Measurements from ENCODE around the gene BTN2A1. TPM values are rescaled to one million over a fixed set of nuclear protein-coding genes. Genes with fewer than 3 reads are reported as not detected.

Gene BTN2A1
- 10 to 100 TPM; 17.8 to 27.8 TPM for total RNA-seq

- peaks cover 12% of the 10 kb centered on the region for H3K4me1 ChIP-seq
- peak within 1 kb of the TSS; percentile 97 to 99 for H3K9ac ChIP-seq (ENCODE audit: low read depth in 2 of 2, low read length in 2 of 2)
- TF ChIP-seq, protein P1, sequence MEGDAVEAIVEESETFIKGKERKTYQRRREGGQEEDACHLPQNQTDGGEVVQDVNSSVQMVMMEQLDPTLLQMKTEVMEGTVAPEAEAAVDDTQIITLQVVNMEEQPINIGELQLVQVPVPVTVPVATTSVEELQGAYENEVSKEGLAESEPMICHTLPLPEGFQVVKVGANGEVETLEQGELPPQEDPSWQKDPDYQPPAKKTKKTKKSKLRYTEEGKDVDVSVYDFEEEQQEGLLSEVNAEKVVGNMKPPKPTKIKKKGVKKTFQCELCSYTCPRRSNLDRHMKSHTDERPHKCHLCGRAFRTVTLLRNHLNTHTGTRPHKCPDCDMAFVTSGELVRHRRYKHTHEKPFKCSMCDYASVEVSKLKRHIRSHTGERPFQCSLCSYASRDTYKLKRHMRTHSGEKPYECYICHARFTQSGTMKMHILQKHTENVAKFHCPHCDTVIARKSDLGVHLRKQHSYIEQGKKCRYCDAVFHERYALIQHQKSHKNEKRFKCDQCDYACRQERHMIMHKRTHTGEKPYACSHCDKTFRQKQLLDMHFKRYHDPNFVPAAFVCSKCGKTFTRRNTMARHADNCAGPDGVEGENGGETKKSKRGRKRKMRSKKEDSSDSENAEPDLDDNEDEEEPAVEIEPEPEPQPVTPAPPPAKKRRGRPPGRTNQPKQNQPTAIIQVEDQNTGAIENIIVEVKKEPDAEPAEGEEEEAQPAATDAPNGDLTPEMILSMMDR (IDR thresholded peaks at IDR 0.05), result no peak
- H3K27ac ChIP-seq, result peak within 1 kb of the TSS; percentile 93
- intact Hi-C loops (cut with DNase I), result no loop called here
- H3K4me3 ChIP-seq, result peak within 1 kb of the TSS; percentile 73
- peak; percentile 87 for DNase-seq
- peaks cover 2% of the 10 kb centered on the region for H3K36me3 ChIP-seq
- H3K9me3 ChIP-seq, result no peaks in the 10 kb centered on the region
- no peaks in the 10 kb centered on the region for H3K27me3 ChIP-seq
Measured at GRCh38 chr6:26457806-26458688, at the start of gene BTN2A1. Gene BTN2A1, plus strand, starts transcription at chr6:26457955. Its CDS starts 682 bp downstream, at chr6:26458637.

DNA sequence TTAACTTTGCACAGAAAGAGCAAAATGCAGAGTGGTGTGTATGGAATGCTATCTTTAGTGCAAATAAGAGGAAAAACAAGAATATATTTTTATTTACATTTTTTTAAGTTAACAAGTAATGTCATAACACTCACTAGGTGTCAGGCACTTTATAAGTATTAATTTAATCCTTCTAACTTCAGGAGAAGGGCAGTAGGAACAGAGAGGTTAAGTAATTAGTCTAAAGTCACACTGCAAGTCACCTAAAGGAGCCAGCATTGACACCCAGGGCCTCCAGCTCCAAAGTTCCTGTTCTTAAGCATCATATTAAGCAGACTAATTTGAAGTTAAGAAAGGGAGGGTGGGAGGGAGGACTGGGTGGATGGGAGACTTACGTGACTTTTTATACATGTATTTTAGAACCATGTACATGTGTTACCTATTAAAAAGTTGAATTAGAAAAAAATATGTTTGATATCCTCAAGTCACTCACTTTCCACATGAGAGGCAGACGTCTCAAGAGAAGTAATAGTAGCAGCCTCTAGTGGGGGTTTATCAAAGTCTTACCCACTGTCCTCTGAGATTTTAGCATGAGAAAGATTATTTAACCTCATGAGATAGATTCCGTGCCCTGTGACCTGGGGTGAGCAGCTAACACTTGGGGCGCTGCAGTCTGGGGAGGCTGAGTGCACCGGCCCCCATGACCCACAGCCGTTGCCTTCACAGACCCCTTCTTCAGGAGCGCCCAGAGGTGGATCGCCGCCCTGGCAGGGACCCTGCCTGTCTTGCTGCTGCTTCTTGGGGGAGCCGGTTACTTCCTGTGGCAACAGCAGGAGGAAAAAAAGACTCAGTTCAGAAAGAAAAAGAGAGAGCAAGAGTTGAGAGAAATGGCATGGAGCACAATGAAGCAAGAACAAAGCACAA is 48.7 kb upstream of the BTN2A1 start:
- H3K27ac ChIP-seq, result no peak overlapping the region
- no peaks in the 10 kb centered on the region for H3K9me3 ChIP-seq
- H3K9ac ChIP-seq (ENCODE audit: low read depth in 2 of 2, low read length in 2 of 2), result no peak overlapping the region
- H3K4me3 ChIP-seq, result no peak overlapping the region
- DNase-seq, result no peak
- no peaks in the 10 kb centered on the region for H3K36me3 ChIP-seq
- TF ChIP-seq, protein P1 (IDR thresholded peaks at IDR 0.05), result no peak
- peaks cover 4% of the 10 kb centered on the region for H3K4me1 ChIP-seq
- intact Hi-C loops (cut with DNase I), result no loop called here
- H3K27me3 ChIP-seq, result no peaks in the 10 kb centered on the region

GRCh38 chr6:26411751-26412150 is 46.0 kb upstream of the BTN2A1 start:
- H3K9ac ChIP-seq (ENCODE audit: low read depth in 2 of 2, low read length in 2 of 2), result no peak overlapping the region
- TF ChIP-seq, protein P1 (IDR thresholded peaks at IDR 0.05), result no peak
- no peak overlapping the region for H3K27ac ChIP-seq
- no peak overlapping the region for H3K4me3 ChIP-seq
- no peaks in the 10 kb centered on the region for H3K9me3 ChIP-seq
- no peaks in the 10 kb centered on the region for H3K36me3 ChIP-seq
- intact Hi-C loops (cut with DNase I), result no loop called here
- no peak for DNase-seq
- no peaks in the 10 kb centered on the region for H3K27me3 ChIP-seq
- no peaks in the 10 kb centered on the region for H3K4me1 ChIP-seq

DNA sequence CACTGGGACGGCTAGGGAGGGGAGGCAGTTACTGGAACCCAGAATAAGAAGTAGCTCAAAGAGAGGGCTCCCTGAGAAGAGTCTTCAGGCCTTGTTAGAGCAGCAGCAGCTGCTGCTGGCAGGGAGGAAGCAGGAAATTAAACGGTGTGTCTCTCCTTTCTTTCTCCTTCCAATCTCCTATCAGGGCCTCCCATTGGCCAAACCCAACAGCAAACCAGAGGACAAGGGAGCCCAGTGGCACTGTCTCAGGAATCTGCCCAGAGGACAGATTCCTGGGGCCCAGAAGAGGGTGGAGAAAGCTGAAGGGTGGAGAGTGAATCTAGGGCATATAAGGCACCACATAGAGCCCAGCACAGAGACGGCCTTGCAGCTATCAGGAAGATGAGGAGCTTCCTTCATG is 45.5 kb upstream of the BTN2A1 start:
- Histone ChIP-seq H3K27me3 (no peaks in the 10 kb centered on the region), H3K9me3 (no peaks in the 10 kb centered on the region), H3K4me3 (no peak overlapping the region), H3K9ac (ENCODE audit: low read depth in 2 of 2, low read length in 2 of 2) (no peak overlapping the region), H3K4me1 (no peaks in the 10 kb centered on the region), H3K27ac (no peak overlapping the region), H3K36me3 (no peaks in the 10 kb centered on the region)
- TF ChIP-seq, protein P1 (IDR thresholded peaks at IDR 0.05), result no peak
- DNase-seq, result no peak
- intact Hi-C loops (cut with DNase I), result no loop called here

GRCh38 chr6:26412954-26413353 is 44.8 kb upstream of the BTN2A1 start:
- Histone ChIP-seq H3K4me3 (no peak overlapping the region), H3K9me3 (no peaks in the 10 kb centered on the region), H3K27ac (no peak overlapping the region), H3K9ac (ENCODE audit: low read depth in 2 of 2, low read length in 2 of 2) (no peak overlapping the region), H3K27me3 (no peaks in the 10 kb centered on the region), H3K4me1 (no peaks in the 10 kb centered on the region), H3K36me3 (no peaks in the 10 kb centered on the region)
- no peak for DNase-seq
- TF ChIP-seq, protein P1 (IDR thresholded peaks at IDR 0.05), result no peak
- intact Hi-C loops (cut with DNase I), result no loop called here
